ENCODE measurements around the gene KRT77.

DNA sequence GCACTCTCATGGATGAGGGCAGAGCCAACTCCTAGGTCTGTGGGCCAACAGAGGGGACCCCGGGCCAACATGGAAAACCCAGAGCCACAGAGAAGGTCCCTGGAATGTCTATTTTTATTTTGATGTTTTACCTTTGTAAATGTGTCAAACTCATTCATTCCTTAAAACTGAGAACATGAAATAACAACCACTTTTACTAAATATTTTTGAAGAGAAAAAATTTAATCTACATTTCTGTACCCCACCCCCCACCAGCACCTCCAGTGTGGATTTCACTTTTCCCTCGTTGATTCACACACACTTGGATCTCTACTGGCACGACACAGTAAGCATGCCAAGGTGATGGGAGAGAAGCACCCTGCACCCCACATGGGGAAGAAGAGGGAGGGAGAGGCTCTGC lies 6.7 kb downstream of the KRT77 start:
- TF ChIP-seq, protein P1, sequence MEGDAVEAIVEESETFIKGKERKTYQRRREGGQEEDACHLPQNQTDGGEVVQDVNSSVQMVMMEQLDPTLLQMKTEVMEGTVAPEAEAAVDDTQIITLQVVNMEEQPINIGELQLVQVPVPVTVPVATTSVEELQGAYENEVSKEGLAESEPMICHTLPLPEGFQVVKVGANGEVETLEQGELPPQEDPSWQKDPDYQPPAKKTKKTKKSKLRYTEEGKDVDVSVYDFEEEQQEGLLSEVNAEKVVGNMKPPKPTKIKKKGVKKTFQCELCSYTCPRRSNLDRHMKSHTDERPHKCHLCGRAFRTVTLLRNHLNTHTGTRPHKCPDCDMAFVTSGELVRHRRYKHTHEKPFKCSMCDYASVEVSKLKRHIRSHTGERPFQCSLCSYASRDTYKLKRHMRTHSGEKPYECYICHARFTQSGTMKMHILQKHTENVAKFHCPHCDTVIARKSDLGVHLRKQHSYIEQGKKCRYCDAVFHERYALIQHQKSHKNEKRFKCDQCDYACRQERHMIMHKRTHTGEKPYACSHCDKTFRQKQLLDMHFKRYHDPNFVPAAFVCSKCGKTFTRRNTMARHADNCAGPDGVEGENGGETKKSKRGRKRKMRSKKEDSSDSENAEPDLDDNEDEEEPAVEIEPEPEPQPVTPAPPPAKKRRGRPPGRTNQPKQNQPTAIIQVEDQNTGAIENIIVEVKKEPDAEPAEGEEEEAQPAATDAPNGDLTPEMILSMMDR (IDR thresholded peaks at IDR 0.05) = no peak
- TF ChIP-seq POLR2AphosphoS5 (IDR thresholded peaks at IDR 0.05) (no peak), POLR2A (IDR thresholded peaks at IDR 0.05) (no peak)

Measured in sigmoid colon (tissue), 4 donors.